HG03135 (cell line): ENCODE results near the gene HIVEP1.

Source experiments
- ATAC-seq: cut with Tn5 transposase; IDR thresholded peaks from one replicate; pipeline ENCODE4 v1.9.1; 2021; ENCODE audit warnings: mild to moderate bottlenecking, moderate library complexity; ENCODE audit not compliant: unreplicated experiment

HIVEP1 gene

GRCh38 chr6:11992086-11992485 is 20.0 kb upstream of the HIVEP1 start:
- no peak for ATAC-seq

- ATAC-seq = no peak
These were observed 17.1 kb upstream of the HIVEP1 start for GRCh38 chr6:11994875-11995461.

- ATAC-seq = no peak
These were observed 15.4 kb upstream of the HIVEP1 start for GRCh38 chr6:11996751-11997150.

DNA sequence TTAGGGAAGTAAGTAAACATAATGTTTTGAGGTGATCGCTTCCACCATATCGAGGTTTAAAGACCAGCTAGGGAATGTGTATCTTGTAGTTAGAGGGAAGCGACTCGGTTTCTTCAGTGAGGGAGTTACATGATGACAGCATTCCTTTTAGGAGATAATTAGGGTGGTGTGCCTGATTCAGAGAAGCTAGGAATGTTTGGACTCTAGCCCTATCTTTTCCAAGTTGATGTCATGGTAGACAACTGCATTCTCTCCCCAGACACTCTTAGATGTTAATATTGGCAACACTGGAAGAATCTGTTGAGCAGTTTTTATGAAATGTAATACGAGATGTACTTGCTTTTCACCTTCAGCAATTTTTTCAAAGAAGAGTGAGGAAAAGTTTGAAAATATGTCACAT is 12.9 kb upstream of the HIVEP1 start:
- no peak for ATAC-seq

GRCh38 chr6:12000174-12000573 is 11.9 kb upstream of the HIVEP1 start:
- ATAC-seq = no peak

- no peak for ATAC-seq
These were observed 11.0 kb upstream of the HIVEP1 start for GRCh38 chr6:12001004-12001705.

- no peak for ATAC-seq
These were observed 10.2 kb upstream of the HIVEP1 start for GRCh38 chr6:12001706-12002435.

DNA sequence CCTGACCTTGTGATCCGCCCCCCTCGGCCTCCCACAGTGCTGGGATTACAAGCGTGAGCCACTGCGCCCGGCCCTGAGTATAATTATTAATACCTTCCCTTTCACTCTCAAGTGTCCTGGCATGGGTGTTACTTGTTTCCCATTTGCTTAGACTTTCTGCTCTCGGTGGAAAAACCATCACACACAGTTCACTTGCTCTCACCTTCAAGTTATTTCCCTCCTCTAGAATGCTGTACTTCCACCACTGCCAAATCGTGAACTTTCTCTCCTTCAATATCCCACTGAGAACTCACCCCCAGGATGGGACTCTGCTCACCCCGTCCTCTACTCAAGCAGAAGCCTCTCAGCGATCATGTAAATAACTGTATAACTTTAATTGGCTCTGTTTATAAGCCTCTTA is 4.6 kb upstream of the HIVEP1 start:
- no peak for ATAC-seq

DNA sequence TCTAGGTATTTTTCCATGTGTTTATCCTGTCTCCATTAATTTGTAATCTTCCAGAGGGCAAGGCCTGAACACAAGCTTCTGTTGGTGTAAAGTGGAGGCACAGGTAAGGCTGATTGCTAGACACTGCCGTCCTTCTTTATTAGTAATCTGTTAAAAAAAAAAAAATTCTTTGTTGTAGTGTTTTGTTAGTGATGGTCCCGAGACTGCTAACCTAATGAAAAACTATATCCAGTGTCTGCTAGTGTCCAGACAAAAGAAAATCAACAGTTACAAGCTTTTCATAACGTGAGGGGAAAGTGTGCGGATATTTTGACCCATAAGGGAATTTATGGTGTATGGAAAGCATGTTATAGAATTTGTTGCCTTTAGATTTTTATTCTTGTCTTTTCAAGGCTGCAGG is 4.2 kb upstream of the HIVEP1 start:
- no peak for ATAC-seq

DNA sequence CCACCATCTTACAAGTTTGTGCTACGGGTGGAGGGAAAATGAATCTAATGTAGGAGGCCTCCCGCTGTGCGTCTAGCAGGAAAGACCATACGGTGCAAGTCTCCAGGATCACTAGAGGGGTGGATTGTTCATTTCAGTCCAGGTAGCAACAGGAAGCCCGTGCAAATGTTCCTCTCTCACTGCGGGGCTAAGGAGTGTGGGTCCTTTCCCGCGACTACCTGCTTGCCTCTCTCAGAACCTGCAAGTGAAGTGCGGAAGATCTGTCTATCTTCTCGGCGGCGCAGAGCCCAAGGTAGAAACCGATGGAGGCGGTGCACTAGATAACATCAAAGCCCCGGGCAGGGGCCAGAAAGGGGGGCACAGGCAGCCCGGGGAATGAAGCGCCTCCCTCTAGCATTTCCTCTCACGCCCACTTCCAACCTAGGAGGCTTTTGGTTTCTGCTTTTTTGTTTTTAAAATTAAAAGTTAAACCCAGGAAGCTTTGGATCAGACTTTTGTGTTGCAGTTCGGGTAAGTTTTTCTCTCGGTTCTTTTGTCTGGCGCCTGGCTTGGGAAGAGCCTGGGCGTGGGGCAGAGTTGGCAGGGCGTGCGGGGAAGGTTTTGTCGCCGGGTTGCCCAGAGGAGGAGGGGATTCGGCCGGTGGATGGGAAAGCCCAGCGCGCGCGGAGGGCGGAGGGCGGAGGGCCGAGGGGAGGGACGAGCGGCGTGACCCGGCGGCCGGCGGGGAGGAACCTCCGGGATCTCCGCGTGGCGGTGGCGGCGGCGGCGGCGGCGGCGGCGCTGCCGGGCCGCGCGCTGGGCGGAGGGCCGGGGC is 3.5 kb upstream of the HIVEP1 start:
- peak; percentile 28 for ATAC-seq

- no peak for ATAC-seq
These were observed 2.9 kb upstream of the HIVEP1 start for GRCh38 chr6:12009180-12009685.

GRCh38 chr6:12009876-12010634 is 2.1 kb upstream of the HIVEP1 start:
- ATAC-seq = no peak

GRCh38 chr6:12010635-12011275 is 1.4 kb upstream of the HIVEP1 start:
- ATAC-seq = peak; percentile 27

DNA sequence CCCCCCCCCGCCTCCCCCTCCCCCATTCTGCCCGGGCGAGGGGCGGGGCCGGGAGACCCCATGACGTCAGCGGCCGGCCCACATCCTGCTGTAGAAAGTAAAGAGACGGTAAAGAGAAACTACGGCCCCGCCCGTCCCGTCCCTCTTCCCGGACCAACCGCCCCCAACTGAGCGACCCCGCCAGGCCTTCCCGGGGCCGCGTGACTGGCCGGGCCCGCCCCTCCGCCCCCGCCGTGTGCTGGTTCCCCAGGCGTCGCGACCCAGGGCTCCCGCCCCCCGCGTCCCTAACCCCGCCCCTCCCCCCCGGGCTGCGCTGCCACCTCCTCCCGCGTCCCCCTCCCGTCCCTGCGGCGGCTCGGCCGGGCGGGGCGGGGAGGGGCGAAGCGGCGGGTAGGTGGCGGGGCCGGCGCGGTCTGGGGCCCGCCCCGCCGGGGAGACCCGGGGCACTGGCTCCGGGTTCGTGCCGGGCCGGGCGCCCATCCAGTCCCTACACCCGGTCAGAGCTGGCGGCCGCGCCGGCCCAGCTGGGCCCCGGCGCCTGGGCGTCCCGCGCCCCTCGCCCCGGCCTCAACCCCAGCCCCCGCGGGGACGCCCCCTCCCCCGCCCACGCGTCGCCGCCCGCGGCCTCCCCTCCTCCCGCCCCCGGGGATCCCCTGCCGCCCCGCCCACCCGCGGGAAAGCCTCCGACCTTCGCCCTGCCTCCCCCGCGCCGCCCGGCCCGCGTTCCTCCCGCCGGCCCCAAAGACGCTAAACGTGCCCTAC is 655 bp upstream of the HIVEP1 start:
- peak; percentile 53 for ATAC-seq

GRCh38 chr6:12012558-12013306 is 620 bp downstream of the HIVEP1 start:
- ATAC-seq = no peak

DNA sequence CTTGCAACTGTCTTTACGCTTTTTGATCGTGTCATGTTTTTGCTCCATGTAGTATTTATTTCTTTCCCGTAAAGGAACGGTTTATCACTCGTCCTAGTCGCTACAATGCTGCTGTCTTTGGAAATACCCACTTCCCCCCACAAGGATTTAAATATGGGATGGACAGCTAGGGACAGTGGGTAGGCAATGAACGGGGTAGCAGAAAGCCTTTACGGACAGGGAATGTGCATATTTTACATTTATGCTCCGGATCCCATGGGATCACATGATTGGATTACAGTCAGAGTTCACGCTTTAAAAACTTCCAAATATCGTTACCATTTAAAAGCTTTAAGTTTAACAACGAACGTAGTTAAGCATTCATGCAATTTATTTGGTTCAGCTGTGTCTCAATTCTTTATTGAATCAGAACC is 1.2 kb downstream of the HIVEP1 start:
- no peak for ATAC-seq

DNA sequence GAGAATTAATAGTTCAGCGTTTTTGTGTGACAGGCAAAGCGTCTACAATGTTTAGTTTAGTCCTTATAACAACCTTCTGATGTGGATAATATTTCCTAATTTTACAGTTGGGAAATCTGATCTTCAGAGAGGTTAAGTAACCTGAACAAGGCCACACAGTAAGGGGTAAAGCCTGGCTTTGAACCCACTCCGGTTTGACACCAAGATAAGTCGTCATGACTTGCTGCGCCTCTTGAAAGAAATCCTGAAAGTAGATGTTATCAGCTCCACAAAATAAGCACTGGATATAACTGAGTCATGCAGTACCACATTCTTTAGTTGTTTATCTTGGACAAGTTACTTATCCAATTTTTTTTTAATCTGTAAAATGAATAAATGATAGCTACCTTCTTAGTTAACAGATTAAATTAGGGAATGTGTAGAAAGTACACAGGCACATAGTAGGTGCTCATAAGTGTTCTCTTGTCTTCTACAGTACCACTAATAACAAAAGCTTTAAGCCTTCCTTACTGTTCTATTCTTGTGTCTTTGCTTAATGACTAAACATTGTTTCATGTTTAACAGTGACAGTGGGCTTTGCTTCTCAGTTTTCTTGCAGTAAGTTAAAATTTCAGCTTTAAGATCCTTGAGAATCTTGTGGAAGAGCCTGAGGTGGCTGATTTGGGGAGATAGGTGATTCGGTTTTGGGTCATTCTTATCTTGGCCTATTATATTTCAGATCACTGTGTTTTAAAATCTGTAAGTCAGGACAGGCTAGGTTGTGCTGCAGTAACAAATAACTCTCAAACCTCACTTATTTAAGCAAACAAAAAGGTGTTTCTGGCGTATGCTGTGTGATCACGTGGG is 2.1 kb downstream of the HIVEP1 start:
- ATAC-seq = no peak

GRCh38 chr6:12014873-12015149 is 2.7 kb downstream of the HIVEP1 start:
- no peak for ATAC-seq
